ENCODE results near the gene LZTR1. TPM values are rescaled to one million over a fixed set of nuclear protein-coding genes. Genes with fewer than 3 reads are reported as not detected.

The LZTR1 gene
- total RNA-seq, 1 donor from 2014 or later = 51.6 TPM

DNA sequence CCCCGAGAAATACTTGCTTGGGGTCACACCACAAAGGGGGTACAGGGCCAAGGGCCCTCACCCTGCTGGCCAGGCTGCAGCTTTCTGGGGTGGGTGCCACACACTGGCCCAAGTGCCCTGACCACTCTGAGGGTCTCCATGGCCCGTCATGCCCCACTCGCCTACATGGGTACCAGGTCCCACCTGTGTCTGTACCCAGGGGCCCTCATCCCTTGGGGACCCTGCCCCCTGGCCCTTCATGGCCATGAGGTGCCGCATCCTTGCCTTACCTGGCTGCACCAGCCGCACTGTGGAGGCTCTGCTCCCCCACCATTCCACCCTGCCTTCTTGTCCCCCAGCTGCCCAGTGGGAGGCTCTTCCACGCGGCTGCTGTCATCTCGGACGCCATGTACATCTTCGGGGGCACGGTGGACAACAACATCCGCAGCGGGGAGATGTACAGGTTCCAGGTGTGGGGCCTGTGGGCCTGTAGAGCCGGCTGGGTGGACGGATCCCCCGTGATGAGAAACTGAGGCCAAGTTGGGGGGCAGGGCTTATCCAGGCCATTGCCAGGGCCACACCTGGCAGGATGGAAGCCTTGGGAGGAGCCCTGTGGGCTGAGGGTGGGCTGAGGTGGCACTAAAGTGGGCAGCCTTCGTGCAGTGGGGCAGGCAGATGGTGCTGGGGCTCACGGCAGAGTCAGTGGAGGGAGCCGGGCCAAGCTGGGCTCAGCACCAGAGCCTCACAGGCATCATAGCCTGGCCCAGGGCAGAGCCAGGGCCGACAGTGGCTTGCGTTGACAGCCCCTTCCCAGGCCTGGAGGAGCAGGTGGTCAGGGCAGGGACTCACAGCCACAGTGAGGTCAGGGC lies 10.6 kb downstream of the LZTR1 start:
- Histone ChIP-seq H3K4me1 (no peaks in the 10 kb centered on the region), H3K4me3 (no peak overlapping the region), H3K9me3 (no peaks in the 10 kb centered on the region), H3K27me3 (ENCODE audit: low read depth) (no peaks in the 10 kb centered on the region), H3K36me3 (peaks cover 90% of the 10 kb centered on the region), H3K27ac (no peak overlapping the region)
- intact Hi-C loops (cut with DNase I) = no loop called here
- no peak for DNase-seq
- ATAC-seq = no peak
- no peak for TF ChIP-seq CTCF (IDR thresholded peaks at IDR 0.05)

GRCh38 chr22:20993304-20994127 lies 11.4 kb downstream of the LZTR1 start:
- Histone ChIP-seq H3K27ac (no peak overlapping the region), H3K9me3 (no peaks in the 10 kb centered on the region), H3K4me3 (no peak overlapping the region), H3K4me1 (no peaks in the 10 kb centered on the region), H3K36me3 (peaks cover 90% of the 10 kb centered on the region), H3K27me3 (ENCODE audit: low read depth) (no peaks in the 10 kb centered on the region)
- ATAC-seq = no peak
- intact Hi-C loops (cut with DNase I) = no loop called here
- TF ChIP-seq CTCF (IDR thresholded peaks at IDR 0.05) = no peak
- DNase-seq = no peak

DNA sequence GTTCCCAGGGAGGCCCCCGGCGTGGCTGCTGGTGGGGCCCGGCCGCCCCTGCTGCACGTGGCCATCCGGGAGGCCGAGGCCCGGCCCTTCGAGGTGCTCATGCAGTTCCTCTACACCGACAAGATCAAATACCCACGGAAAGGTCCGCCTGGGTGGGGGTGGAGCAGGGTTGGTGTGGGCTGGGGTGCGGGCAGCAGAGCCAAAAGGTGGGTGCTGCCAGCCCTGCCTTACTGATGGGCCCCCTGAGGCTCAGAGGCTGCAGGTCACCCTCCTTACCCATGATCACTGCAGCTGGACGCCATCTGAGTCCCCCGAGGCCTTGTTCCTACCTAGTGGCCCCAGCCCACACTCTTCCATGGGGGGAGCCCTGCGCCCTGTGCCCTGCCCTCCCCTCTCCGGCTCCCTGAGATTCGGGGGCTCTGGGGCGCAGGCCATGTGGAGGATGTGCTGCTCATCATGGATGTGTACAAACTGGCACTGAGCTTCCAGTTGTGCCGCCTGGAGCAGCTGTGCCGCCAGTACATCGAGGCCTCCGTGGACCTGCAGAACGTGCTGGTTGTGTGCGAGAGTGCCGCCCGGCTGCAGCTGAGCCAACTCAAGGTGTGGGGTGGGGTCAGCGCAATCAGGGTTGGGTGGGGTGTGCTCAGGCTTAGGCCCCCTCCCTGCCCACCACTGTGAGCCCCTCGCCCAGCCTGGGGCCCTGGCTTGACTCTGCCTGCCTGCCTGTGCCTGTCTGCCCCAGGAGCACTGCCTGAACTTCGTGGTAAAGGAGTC lies 12.2 kb downstream of the LZTR1 start:
- H3K36me3 ChIP-seq = peaks cover 96% of the 10 kb centered on the region
- no peak for ATAC-seq
- no peaks in the 10 kb centered on the region for H3K9me3 ChIP-seq
- no peak for DNase-seq
- no peak overlapping the region for H3K27ac ChIP-seq
- H3K27me3 ChIP-seq (ENCODE audit: low read depth) = no peaks in the 10 kb centered on the region
- H3K4me3 ChIP-seq = no peak overlapping the region
- intact Hi-C loops (cut with DNase I) = no loop called here
- no peak for TF ChIP-seq CTCF (IDR thresholded peaks at IDR 0.05)
- H3K4me1 ChIP-seq = no peaks in the 10 kb centered on the region

DNA sequence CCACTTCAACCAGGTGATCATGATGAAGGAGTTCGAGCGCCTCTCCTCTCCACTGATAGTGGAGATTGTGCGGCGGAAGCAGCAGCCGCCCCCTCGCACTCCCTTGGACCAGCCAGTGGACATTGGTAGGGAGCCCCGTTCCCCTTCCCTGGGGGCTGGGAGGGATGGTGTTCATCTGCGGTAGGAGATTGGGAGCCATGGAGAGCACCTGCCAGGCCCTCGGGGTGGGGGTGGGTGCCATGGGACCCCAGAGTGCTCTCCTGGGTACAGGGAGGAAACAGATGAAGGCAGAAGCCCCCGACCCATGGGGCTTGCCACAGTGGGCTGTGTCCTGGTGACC lies 12.8 kb downstream of the LZTR1 start:
- intact Hi-C loops (cut with DNase I) = no loop called here
- H3K27me3 ChIP-seq (ENCODE audit: low read depth) = no peaks in the 10 kb centered on the region
- TF ChIP-seq CTCF (IDR thresholded peaks at IDR 0.05) = no peak
- H3K36me3 ChIP-seq = peaks cover 100% of the 10 kb centered on the region
- DNase-seq (no peak), ATAC-seq (no peak)
- peaks cover 5% of the 10 kb centered on the region for H3K4me1 ChIP-seq
- H3K9me3 ChIP-seq = no peaks in the 10 kb centered on the region
- H3K27ac ChIP-seq = no peak overlapping the region
- H3K4me3 ChIP-seq = no peak overlapping the region

- Histone ChIP-seq H3K27me3 (ENCODE audit: low read depth) (no peaks in the 10 kb centered on the region), H3K36me3 (peaks cover 100% of the 10 kb centered on the region), H3K4me1 (peaks cover 11% of the 10 kb centered on the region), H3K4me3 (no peak overlapping the region), H3K27ac (no peak overlapping the region), H3K9me3 (no peaks in the 10 kb centered on the region)
- no peak for ATAC-seq
- intact Hi-C loops (cut with DNase I) = no loop called here
- TF ChIP-seq CTCF (IDR thresholded peaks at IDR 0.05) = no peak
- DNase-seq = no peak
These were observed 13.4 kb downstream of the LZTR1 start for GRCh38 chr22:20995329-20996030.
